SK-N-SH treated with all-trans-retinoic acid at 6 μM for 48 hours (cell line): ENCODE measurements around the gene FDX2.

Experiments
- ATAC-seq: fragments of 200-7000 bp; cut with Tn5 transposase; 3 replicates; pipeline ENCODE4 v1.9.1; 2020; ENCODE audit warnings: mild to moderate bottlenecking, moderate library complexity
- ARNTL ChIP-seq: fragments of 450-650 bp; formaldehyde crosslinking; IDR thresholded peaks from 2 replicates; pipeline ENCODE4 v1.5.0; 2020; ENCODE audit warnings: low read depth, mild to moderate bottlenecking, moderate library complexity, borderline replicate concordance
- CREB5 ChIP-seq: fragments of 250-450 bp; sonication (Bioruptor Pico); IDR thresholded peaks from 2 replicates; pipeline ENCODE4 v1.5.1; 2020; ENCODE audit warnings: low read depth, mild to moderate bottlenecking, moderate library complexity
- CSDC2 ChIP-seq: fragments of 250-450 bp; sonication (Bioruptor Pico); IDR thresholded peaks from 2 replicates; pipeline ENCODE4 v1.5.0; 2020; ENCODE audit warnings: mild to moderate bottlenecking, moderate library complexity
- CSRNP3 ChIP-seq: fragments of 250-450 bp; sonication (Bioruptor Pico); IDR thresholded peaks from 2 replicates; pipeline ENCODE4 v1.5.1; 2021; ENCODE audit warnings: mild to moderate bottlenecking, moderate library complexity
- ESRRG ChIP-seq: fragments of 250-450 bp; sonication (Bioruptor Pico); IDR thresholded peaks from 2 replicates; pipeline ENCODE4 v1.6.1; 2021; ENCODE audit warnings: mild to moderate bottlenecking
- GLIS3 ChIP-seq: fragments of 250-450 bp; sonication (Bioruptor Pico); IDR thresholded peaks from 2 replicates; pipeline ENCODE4 v1.5.0; 2020; ENCODE audit warnings: mild to moderate bottlenecking, moderate library complexity
- ISL1 ChIP-seq: fragments of 250-450 bp; sonication (Bioruptor Pico); IDR thresholded peaks from 2 replicates; pipeline ENCODE4 v2.1.2; 2022; ENCODE audit warnings: mild to moderate bottlenecking, moderate library complexity
- OSR1 ChIP-seq: fragments of 250-450 bp; sonication (Bioruptor Pico); IDR thresholded peaks from 2 replicates; pipeline ENCODE4 v1.8.0; 2022; ENCODE audit warnings: moderate library complexity, mild to moderate bottlenecking, inconsistent platforms
- PATZ1 ChIP-seq: fragments of 250-450 bp; sonication (Bioruptor Pico); IDR thresholded peaks from 2 replicates; pipeline ENCODE4 v1.8.0; 2020; ENCODE audit warnings: mild to moderate bottlenecking, moderate library complexity, borderline replicate concordance
- POU6F1 ChIP-seq: fragments of 250-450 bp; sonication (Bioruptor Pico); IDR thresholded peaks from 2 replicates; pipeline ENCODE4 v1.8.0; 2021; ENCODE audit warnings: low read depth, mild to moderate bottlenecking, moderate library complexity, borderline replicate concordance
- PPARA ChIP-seq: fragments of 250-450 bp; sonication (Bioruptor Pico); IDR thresholded peaks from 2 replicates; pipeline ENCODE4 v1.5.0; 2020; ENCODE audit warnings: mild to moderate bottlenecking, borderline replicate concordance
- SNAI2 ChIP-seq: fragments of 250-450 bp; sonication (Bioruptor Pico); IDR thresholded peaks from 2 replicates; pipeline ENCODE4 v1.5.0; 2020; ENCODE audit warnings: mild to moderate bottlenecking, moderate library complexity
- TCF4 ChIP-seq: fragments of 250-450 bp; sonication (Bioruptor Pico); IDR thresholded peaks from 2 replicates; pipeline ENCODE4 v1.8.0; 2021; ENCODE audit warnings: mild to moderate bottlenecking, moderate library complexity, borderline replicate concordance
- TOX ChIP-seq: fragments of 250-450 bp; sonication (Bioruptor Pico); IDR thresholded peaks from 2 replicates; pipeline ENCODE4 v1.8.0; 2021; ENCODE audit warnings: mild to moderate bottlenecking, moderate library complexity, borderline replicate concordance
- TSHZ2 ChIP-seq: fragments of 250-450 bp; sonication (Bioruptor Pico); IDR thresholded peaks from 2 replicates; pipeline ENCODE4 v1.5.0; 2020; ENCODE audit warnings: mild to moderate bottlenecking, moderate library complexity
- ZC3H10 ChIP-seq: fragments of 250-450 bp; sonication (Bioruptor Pico); IDR thresholded peaks from 2 replicates; pipeline ENCODE4 v1.5.1; 2021; ENCODE audit warnings: mild to moderate bottlenecking, moderate library complexity
- ZFP3 ChIP-seq: fragments of 250-450 bp; sonication (Bioruptor Pico); IDR thresholded peaks from 2 replicates; pipeline ENCODE4 v1.5.0; 2020; ENCODE audit warnings: mild to moderate bottlenecking, moderate library complexity
- ZFP30 ChIP-seq: fragments of 450-650 bp; formaldehyde crosslinking; IDR thresholded peaks from 2 replicates; pipeline ENCODE4 v1.5.0; 2022; ENCODE audit warnings: mild to moderate bottlenecking, moderate library complexity
- ZNF565 ChIP-seq: fragments of 450-650 bp; formaldehyde crosslinking; conservative IDR thresholded peaks from 2 replicates; pipeline ENCODE4 v1.5.0; 2020; ENCODE audit warnings: low read depth, mild to moderate bottlenecking, moderate library complexity
- ZNF8 ChIP-seq: fragments of 450-650 bp; formaldehyde crosslinking; IDR thresholded peaks from 2 replicates; pipeline ENCODE4 v1.5.0; 2020; ENCODE audit warnings: mild to moderate bottlenecking, moderate library complexity

The FDX2 gene

GRCh38 chr19:10289167-10289835 lies 26.5 kb downstream of the FDX2 start:
- TF ChIP-seq TOX (CRISPR knock-in tag): no peak
- no peak for TF ChIP-seq PATZ1 (CRISPR knock-in tag)
- no peak for TF ChIP-seq ZNF8 (CRISPR knock-in tag)
- TF ChIP-seq ISL1 (CRISPR knock-in tag): no peak
- TF ChIP-seq ZFP30 (CRISPR knock-in tag): no peak
- TF ChIP-seq ESRRG (CRISPR knock-in tag): no peak
- no peak for TF ChIP-seq SNAI2 (CRISPR knock-in tag)
- TF ChIP-seq GLIS3 (CRISPR knock-in tag): no peak
- no peak for TF ChIP-seq CSRNP3 (CRISPR knock-in tag)
- TF ChIP-seq POU6F1 (CRISPR knock-in tag): no peak
- TF ChIP-seq PPARA (CRISPR knock-in tag): no peak
- TF ChIP-seq CREB5 (CRISPR knock-in tag): no peak
- TF ChIP-seq ZFP3 (CRISPR knock-in tag): no peak
- TF ChIP-seq CSDC2 (CRISPR knock-in tag): no peak
- TF ChIP-seq TSHZ2 (CRISPR knock-in tag): no peak
- TF ChIP-seq ARNTL (CRISPR knock-in tag): no peak
- TF ChIP-seq ZC3H10 (CRISPR knock-in tag): no peak
- TF ChIP-seq TCF4 (CRISPR knock-in tag): no peak
- no peak for TF ChIP-seq ZNF565 (CRISPR knock-in tag)
- no peak for TF ChIP-seq OSR1 (CRISPR knock-in tag)
- peak; percentile 13 for ATAC-seq

- peak; percentile 68 for ATAC-seq
- TF ChIP-seq CSRNP3 (CRISPR knock-in tag): no peak
- TF ChIP-seq TOX (CRISPR knock-in tag): no peak
Measured at GRCh38 chr19:10288662-10289166, 27.1 kb downstream of the FDX2 start.
